ENCODE data around the gene SORCS2.

The SORCS2 gene

DNA sequence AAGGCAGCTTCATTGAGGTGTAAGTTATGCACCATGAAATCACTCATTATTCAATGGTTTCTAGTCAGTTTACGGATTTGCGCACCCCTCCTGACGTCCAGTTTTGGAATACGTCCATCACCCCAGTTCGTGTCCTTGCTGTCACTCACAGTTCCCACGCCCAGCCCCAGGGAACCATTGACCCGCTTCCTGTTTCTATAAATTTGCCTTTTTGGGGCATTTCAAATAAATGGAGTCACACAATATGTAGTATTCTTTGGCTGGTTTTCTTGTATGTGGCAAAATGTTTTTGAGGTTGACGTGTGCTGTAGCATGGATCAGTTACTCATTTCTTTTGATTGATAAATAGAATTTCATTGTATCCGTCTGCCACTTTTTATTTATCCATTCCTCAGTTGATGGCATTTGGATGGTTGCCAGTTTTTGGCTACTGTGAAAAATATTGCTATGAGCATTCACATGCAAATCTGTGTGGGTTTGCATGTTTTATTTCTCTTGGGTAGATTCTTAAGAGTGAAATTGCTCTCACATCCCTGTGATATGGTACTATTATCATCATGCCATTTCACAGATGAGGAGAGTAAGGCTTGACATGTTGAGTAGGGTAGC, 18.4 kb upstream of the SORCS2 start:
- Histone ChIP-seq H3K36me3 (ENCODE audit: insufficient read depth, low read depth, low read length) (no peaks in the 10 kb centered on the region), H3K9me3 (ENCODE audit: insufficient read depth, low read depth, low read length) (peaks cover 2% of the 10 kb centered on the region; the same call in 1 of the 2 replicates), H3K9ac (ENCODE audit: low read depth, low read length) (no peak overlapping the region), H3K4me3 (ENCODE audit: low read length) (no peak overlapping the region), H3K27ac (ENCODE audit: low read length) (no peak overlapping the region), H3K27me3 (ENCODE audit: insufficient read depth, low read length) (peaks cover 4% of the 10 kb centered on the region; the same call in 1 of the 2 replicates), H3K4me1 (ENCODE audit: insufficient read depth, low read length) (no peaks in the 10 kb centered on the region)

DNA sequence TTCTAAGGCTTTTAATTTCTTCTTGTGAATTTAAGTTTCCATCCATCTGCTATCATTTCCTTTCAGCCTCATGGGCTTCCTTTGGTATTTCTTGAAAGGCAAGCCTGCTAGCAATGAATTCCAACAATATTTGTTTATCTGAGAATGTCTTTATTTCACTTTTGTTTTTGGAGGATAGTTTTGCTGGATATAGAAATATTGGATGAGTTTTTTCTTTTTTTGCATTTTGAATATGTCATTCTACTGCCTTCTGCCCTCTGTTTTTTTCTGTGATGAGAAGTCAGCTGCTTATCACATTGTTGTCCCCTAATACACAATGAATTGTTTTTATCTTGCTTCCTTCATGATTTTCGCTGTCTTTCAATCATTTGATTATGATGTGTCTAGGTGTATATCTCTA, 13.2 kb upstream of the SORCS2 start:
- Histone ChIP-seq H3K4me1 (ENCODE audit: insufficient read depth, low read length) (no peaks in the 10 kb centered on the region), H3K36me3 (ENCODE audit: insufficient read depth, low read depth, low read length) (no peaks in the 10 kb centered on the region), H3K27ac (ENCODE audit: low read length) (no peak overlapping the region), H3K27me3 (ENCODE audit: insufficient read depth, low read length) (no peaks in the 10 kb centered on the region), H3K9ac (ENCODE audit: low read depth, low read length) (no peak overlapping the region), H3K9me3 (ENCODE audit: insufficient read depth, low read depth, low read length) (peaks cover 10% of the 10 kb centered on the region; the same call in 1 of the 2 replicates), H3K4me3 (ENCODE audit: low read length) (no peak overlapping the region)

DNA sequence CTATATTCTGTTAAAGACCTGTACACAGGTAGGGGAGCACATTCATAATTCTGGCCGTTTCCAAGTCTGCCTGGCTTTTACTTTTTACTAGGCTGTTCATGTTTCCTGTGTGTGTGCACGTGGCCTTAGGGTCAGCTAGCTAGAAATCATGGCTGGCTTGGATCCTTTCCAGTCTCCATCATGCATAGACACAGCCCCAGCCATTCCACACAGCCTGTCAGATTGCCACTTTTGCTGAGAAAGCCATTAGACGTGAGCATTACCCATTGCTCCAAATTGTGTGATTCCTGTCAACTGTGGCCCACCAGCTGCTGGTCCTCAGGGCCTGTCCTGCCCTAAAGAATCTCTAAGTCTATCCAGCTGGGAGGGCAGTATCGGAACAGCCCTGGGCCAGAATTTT, 11.4 kb upstream of the SORCS2 start:
- Histone ChIP-seq H3K27me3 (ENCODE audit: insufficient read depth, low read length) (no peaks in the 10 kb centered on the region), H3K4me3 (ENCODE audit: low read length) (no peak overlapping the region), H3K27ac (ENCODE audit: low read length) (no peak overlapping the region), H3K4me1 (ENCODE audit: insufficient read depth, low read length) (no peaks in the 10 kb centered on the region), H3K36me3 (ENCODE audit: insufficient read depth, low read depth, low read length) (no peaks in the 10 kb centered on the region), H3K9me3 (ENCODE audit: insufficient read depth, low read depth, low read length) (peaks cover 10% of the 10 kb centered on the region; the same call in 1 of the 2 replicates), H3K9ac (ENCODE audit: low read depth, low read length) (no peak overlapping the region)

DNA sequence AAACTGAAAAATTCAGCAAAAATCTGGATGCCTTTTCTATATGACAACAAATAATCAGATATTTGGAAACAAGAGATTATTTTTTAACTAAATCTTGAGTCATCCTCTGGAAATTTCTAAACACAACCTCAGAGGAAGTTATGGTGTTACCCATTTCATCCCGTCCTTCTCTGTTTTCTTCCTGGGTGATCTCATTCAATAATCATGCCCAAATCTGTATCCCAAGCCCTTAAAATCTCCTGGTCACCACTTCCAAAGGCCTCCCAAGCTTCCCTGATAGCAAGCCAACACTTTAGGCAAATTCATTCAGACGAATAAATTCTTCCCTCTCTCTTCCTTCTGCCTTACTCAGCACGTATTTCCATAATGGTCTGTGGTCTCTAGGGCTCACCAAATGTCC, 9.7 kb upstream of the SORCS2 start:
- Histone ChIP-seq H3K36me3 (ENCODE audit: insufficient read depth, low read depth, low read length) (no peaks in the 10 kb centered on the region), H3K4me1 (ENCODE audit: insufficient read depth, low read length) (no peaks in the 10 kb centered on the region), H3K4me3 (ENCODE audit: low read length) (no peak overlapping the region), H3K9ac (ENCODE audit: low read depth, low read length) (no peak overlapping the region), H3K27ac (ENCODE audit: low read length) (no peak overlapping the region), H3K27me3 (ENCODE audit: insufficient read depth, low read length) (no peaks in the 10 kb centered on the region), H3K9me3 (ENCODE audit: insufficient read depth, low read depth, low read length) (peaks cover 10% of the 10 kb centered on the region; the same call in 1 of the 2 replicates)

DNA sequence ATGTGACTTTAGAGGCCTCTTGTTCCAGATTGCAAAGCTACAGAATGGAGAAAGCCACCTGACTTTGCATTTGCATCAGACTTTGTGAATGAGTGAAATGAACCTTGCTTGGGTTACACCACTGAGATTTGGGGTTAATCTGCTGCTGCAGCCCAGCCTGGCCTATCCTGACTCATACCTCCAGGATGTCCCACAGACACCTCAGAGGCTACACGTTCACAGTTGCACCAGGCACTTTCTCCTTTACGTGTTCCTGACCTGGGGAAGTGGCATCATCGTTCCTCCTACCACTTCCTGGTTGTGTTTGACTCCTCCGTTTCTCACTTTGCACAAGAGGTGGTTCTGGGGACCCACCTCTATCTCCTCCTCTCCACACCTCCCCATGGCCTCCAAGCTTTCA, 9.2 kb upstream of the SORCS2 start:
- peaks cover 10% of the 10 kb centered on the region; the same call in 1 of the 2 replicates for H3K9me3 ChIP-seq (ENCODE audit: insufficient read depth, low read depth, low read length)
- no peaks in the 10 kb centered on the region for H3K4me1 ChIP-seq (ENCODE audit: insufficient read depth, low read length)
- H3K4me3 ChIP-seq (ENCODE audit: low read length), result no peak overlapping the region
- H3K27ac ChIP-seq (ENCODE audit: low read length), result no peak overlapping the region
- no peaks in the 10 kb centered on the region for H3K27me3 ChIP-seq (ENCODE audit: insufficient read depth, low read length)
- no peaks in the 10 kb centered on the region for H3K36me3 ChIP-seq (ENCODE audit: insufficient read depth, low read depth, low read length)
- no peak overlapping the region for H3K9ac ChIP-seq (ENCODE audit: low read depth, low read length)

DNA sequence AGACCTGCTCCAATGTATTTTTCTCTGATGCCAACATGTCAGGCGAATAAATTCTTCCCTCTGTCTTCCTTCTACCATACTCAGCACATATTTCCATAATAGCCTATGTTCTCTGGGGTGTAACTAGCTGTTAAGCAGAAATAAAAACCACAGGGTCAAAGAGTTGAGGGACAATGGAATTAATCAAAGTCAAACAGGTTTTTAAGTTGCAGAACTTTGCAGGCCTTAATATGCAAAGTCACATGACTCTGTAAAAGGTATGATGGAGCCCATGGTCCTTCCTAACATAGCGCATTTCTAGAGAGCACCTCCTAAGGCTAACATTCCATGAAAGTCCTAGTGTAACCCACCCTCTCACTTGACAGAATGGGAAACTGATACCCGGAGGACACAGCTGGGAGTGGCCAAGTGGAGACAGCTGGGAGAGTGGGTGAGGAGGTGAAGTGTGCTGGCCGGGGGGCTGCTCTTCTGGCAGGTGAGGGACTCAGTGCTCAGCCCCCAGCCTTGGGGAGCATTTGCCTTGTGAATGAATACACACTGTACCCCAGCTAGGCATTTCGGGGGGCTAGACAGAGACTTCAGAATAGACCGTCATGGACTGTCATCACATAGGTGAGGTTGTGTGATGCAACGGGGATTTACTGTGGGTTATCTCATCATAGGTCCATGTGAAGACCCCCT, 8.4 kb upstream of the SORCS2 start:
- Histone ChIP-seq H3K9me3 (ENCODE audit: insufficient read depth, low read depth, low read length) (peaks cover 8% of the 10 kb centered on the region; the same call in 1 of the 2 replicates), H3K4me1 (ENCODE audit: insufficient read depth, low read length) (no peaks in the 10 kb centered on the region), H3K9ac (ENCODE audit: low read depth, low read length) (no peak overlapping the region), H3K27ac (ENCODE audit: low read length) (no peak overlapping the region), H3K4me3 (ENCODE audit: low read length) (no peak overlapping the region), H3K36me3 (ENCODE audit: insufficient read depth, low read depth, low read length) (no peaks in the 10 kb centered on the region), H3K27me3 (ENCODE audit: insufficient read depth, low read length) (peaks cover 4% of the 10 kb centered on the region; the same call in 1 of the 2 replicates)

DNA sequence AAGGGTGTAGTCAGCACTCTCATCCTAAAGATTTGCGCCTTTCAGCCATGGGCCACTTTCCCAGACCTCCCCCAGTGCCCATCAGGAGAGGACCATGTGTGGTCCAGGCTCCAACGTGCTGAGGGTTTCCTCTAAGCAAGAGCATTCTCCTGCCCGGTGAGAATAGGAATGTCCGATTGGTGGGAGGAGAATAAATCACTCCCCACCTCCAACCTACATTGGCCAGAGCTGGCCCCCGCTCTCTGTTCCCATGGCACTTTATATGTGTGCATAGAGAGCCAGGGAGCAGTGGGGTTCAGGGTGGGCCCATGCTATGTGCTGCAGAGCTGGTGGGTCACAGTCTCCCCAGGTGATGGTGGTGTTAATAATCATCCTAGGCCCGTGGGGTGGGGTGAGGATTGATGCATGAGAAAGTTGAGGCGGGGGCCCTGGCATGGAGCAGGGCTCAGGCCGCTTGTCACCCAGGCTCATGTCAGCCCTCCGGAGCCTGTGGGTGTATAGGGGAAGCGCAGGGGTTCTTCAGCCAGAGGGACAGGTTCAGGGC, 6.8 kb upstream of the SORCS2 start:
- no peak overlapping the region for H3K9ac ChIP-seq (ENCODE audit: low read depth, low read length)
- no peaks in the 10 kb centered on the region for H3K9me3 ChIP-seq (ENCODE audit: insufficient read depth, low read depth, low read length)
- H3K27me3 ChIP-seq (ENCODE audit: insufficient read depth, low read length), result peaks cover 21% of the 10 kb centered on the region
- no peak overlapping the region for H3K27ac ChIP-seq (ENCODE audit: low read length)
- H3K4me1 ChIP-seq (ENCODE audit: insufficient read depth, low read length), result no peaks in the 10 kb centered on the region
- no peak overlapping the region for H3K4me3 ChIP-seq (ENCODE audit: low read length)
- H3K36me3 ChIP-seq (ENCODE audit: insufficient read depth, low read depth, low read length), result no peaks in the 10 kb centered on the region

DNA sequence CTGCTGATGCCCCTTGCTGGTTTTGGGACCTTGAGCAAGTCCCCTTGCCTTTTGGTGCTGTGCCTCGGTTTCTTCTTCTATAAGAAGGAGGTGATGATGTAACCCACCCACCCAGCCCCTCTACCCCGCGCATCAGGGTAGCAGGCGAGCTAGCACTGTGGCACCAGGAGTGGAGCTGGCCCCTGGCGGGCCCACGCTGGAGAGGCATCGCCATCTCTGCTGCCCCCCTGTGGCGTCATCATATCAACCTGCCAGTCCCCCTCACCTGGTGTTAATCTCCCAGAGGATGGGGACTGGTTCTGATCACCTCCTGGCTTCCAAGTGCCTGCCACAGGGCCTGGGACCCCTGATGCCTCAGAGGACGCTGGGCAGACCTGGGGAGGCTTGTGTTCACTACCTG, 6.3 kb upstream of the SORCS2 start:
- H3K9ac ChIP-seq (ENCODE audit: low read depth, low read length), result no peak overlapping the region
- H3K4me3 ChIP-seq (ENCODE audit: low read length), result no peak overlapping the region
- peaks cover 25% of the 10 kb centered on the region for H3K27me3 ChIP-seq (ENCODE audit: insufficient read depth, low read length)

DNA sequence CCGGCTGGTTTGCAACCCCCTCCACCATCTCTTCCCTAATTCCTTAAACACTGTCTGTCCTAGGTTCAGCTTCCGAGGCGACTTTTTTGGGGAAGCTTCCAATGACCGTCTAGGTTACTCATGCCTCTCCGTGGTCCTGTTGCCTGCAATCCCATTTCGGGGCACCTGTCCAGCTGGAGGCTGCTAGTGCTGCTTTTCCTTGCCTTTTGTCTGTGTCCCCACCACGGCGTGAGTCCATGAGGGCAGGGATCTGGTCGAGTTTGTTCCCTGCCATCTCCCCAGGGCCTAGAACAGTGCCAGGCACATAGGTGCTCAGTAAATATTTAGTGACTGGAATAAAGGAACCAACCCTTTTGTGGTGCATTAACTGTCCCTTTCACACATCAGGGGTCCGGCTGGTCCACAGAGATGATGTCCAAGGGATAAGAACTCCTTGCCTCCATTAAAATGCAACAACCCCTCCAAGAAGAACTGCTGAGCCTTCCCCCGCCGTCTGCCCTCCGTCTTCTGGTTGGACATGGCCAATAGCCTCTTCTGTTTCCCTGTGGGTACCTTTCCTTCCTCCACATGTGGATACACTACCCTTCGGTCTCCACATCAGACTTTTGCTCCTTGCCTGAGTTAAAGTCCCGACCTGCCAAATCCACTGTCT, 5.7 kb upstream of the SORCS2 start:
- Histone ChIP-seq H3K4me1 (ENCODE audit: insufficient read depth, low read length) (no peaks in the 10 kb centered on the region), H3K36me3 (ENCODE audit: insufficient read depth, low read depth, low read length) (no peaks in the 10 kb centered on the region), H3K4me3 (ENCODE audit: low read length) (no peak overlapping the region), H3K9me3 (ENCODE audit: insufficient read depth, low read depth, low read length) (no peaks in the 10 kb centered on the region), H3K27ac (ENCODE audit: low read length) (no peak overlapping the region), H3K9ac (ENCODE audit: low read depth, low read length) (no peak overlapping the region), H3K27me3 (ENCODE audit: insufficient read depth, low read length) (peaks cover 31% of the 10 kb centered on the region)

More for the DNA sequence above, 6.3 kb upstream of the SORCS2 start:
- Histone ChIP-seq H3K9me3 (ENCODE audit: insufficient read depth, low read depth, low read length) (no peaks in the 10 kb centered on the region), H3K4me1 (ENCODE audit: insufficient read depth, low read length) (no peaks in the 10 kb centered on the region), H3K27ac (ENCODE audit: low read length) (no peak overlapping the region), H3K36me3 (ENCODE audit: insufficient read depth, low read depth, low read length) (no peaks in the 10 kb centered on the region)

DNA sequence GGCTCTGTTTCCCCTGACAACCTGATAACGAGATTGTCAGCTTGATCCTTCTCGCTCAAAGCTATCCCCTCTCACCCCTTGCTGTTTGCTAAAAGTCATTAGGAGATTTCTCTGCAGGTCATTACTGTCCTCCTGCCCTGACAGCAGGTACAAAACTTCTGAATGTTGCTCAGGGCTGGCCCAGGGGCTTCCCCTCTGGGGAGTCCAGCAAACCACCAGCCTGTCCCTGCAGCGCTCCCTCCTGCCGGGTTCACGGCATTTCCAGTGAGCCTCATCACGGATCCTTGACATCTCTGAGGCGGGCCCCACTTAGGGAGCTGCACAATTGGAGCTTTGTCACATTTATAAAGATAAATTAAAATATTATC, 5.2 kb upstream of the SORCS2 start:
- H3K36me3 ChIP-seq (ENCODE audit: insufficient read depth, low read depth, low read length), result no peaks in the 10 kb centered on the region
- peaks cover 36% of the 10 kb centered on the region for H3K27me3 ChIP-seq (ENCODE audit: insufficient read depth, low read length)
- H3K27ac ChIP-seq (ENCODE audit: low read length), result no peak overlapping the region
- H3K4me3 ChIP-seq (ENCODE audit: low read length), result no peak overlapping the region
- H3K4me1 ChIP-seq (ENCODE audit: insufficient read depth, low read length), result no peaks in the 10 kb centered on the region
- no peaks in the 10 kb centered on the region for H3K9me3 ChIP-seq (ENCODE audit: insufficient read depth, low read depth, low read length)
- no peak overlapping the region for H3K9ac ChIP-seq (ENCODE audit: low read depth, low read length)

DNA sequence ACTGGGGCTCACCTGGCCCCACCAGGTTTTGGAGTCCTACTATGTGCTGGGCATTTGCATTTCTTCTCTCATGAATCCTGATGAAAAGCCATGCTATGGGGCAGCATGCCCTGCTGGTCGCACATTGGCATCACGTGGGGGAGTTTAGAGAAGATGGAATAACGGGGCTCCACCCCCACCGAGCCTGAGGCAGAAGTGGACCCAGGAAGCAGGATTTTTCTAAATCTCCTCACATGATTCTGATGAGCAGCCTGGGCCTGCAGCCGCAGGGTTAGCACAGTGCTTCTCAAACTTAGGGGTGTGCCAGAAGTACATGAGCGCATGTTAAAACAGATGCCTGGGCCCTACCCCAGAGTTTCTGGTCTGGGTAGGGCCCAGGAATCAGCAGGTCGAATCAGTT, 4.6 kb upstream of the SORCS2 start:
- Histone ChIP-seq H3K4me3 (ENCODE audit: low read length) (no peak overlapping the region), H3K27me3 (ENCODE audit: insufficient read depth, low read length) (peaks cover 36% of the 10 kb centered on the region), H3K9ac (ENCODE audit: low read depth, low read length) (no peak overlapping the region), H3K36me3 (ENCODE audit: insufficient read depth, low read depth, low read length) (no peaks in the 10 kb centered on the region), H3K4me1 (ENCODE audit: insufficient read depth, low read length) (no peaks in the 10 kb centered on the region), H3K27ac (ENCODE audit: low read length) (no peak overlapping the region), H3K9me3 (ENCODE audit: insufficient read depth, low read depth, low read length) (no peaks in the 10 kb centered on the region)

DNA sequence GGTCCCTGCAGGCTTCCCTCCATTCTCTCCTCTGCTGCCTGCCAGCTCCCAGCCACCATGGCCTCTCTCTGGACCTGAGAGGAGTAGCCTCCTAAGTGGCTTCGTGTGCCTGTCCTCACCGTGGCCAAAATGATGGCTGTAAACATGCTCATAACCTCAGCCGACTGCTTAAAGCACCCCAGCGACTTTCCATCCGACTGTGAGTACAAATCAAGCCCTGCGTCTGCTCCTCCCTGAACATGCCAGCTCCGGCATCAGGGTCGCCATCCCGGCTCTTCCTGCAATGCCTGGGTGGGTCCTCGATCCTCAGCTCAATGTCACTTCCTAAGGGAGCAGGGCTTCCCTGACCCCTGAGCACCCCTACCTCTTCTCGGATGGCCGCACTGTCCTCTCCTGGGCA, 3.3 kb upstream of the SORCS2 start:
- Histone ChIP-seq H3K36me3 (ENCODE audit: insufficient read depth, low read depth, low read length) (no peaks in the 10 kb centered on the region), H3K9me3 (ENCODE audit: insufficient read depth, low read depth, low read length) (no peaks in the 10 kb centered on the region), H3K4me3 (ENCODE audit: low read length) (no peak overlapping the region), H3K4me1 (ENCODE audit: insufficient read depth, low read length) (no peaks in the 10 kb centered on the region), H3K27me3 (ENCODE audit: insufficient read depth, low read length) (peaks cover 50% of the 10 kb centered on the region), H3K9ac (ENCODE audit: low read depth, low read length) (no peak overlapping the region), H3K27ac (ENCODE audit: low read length) (no peak overlapping the region)

All from iPS-20b (cell line).